ENCODE data around the gene GLUL.

Gene GLUL

DNA sequence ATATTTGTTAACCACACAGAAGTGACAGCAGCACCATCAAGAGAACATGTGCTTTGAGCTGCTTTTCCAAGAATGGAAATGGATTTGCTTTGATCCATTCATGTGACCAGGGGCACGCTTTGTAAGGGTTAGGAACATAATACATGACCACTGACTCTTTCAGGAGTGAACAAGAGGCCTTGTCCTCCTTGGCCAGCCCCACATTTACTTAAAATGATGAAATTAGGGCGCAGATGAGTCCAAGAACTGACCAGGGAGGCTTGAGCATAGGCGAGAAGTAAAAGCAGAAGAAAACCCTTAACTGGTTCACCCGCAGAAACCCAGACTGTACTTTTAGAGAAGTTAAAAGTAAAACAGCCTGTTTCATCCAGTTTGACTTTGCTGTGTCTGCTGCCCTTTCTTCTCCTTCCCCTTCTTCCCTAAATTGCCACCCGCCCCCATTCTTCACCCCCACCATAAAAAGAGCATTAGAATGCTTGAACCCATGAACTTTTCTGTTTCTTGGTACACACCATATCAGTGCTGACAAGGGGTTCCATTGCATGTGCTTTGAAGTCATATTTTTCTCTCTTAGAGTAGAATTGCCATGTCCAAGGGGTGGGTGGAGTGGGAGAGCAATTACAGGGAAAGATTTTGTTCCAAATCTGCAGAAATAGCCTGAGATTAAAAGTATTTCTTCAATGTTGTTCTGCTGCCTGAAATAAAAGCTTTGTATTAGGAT lies 2.6 kb upstream of the GLUL start:
- TF ChIP-seq EGR2 (tag by site-specific recombination; IDR thresholded peaks at IDR 0.05; ENCODE audit: low read depth): peak; percentile 46; the same call in 1 of the 2 replicates
- TF ChIP-seq ZNF157 (tag by site-specific recombination; IDR thresholded peaks at IDR 0.05): peak; percentile 79
- TF ChIP-seq, protein P1, sequence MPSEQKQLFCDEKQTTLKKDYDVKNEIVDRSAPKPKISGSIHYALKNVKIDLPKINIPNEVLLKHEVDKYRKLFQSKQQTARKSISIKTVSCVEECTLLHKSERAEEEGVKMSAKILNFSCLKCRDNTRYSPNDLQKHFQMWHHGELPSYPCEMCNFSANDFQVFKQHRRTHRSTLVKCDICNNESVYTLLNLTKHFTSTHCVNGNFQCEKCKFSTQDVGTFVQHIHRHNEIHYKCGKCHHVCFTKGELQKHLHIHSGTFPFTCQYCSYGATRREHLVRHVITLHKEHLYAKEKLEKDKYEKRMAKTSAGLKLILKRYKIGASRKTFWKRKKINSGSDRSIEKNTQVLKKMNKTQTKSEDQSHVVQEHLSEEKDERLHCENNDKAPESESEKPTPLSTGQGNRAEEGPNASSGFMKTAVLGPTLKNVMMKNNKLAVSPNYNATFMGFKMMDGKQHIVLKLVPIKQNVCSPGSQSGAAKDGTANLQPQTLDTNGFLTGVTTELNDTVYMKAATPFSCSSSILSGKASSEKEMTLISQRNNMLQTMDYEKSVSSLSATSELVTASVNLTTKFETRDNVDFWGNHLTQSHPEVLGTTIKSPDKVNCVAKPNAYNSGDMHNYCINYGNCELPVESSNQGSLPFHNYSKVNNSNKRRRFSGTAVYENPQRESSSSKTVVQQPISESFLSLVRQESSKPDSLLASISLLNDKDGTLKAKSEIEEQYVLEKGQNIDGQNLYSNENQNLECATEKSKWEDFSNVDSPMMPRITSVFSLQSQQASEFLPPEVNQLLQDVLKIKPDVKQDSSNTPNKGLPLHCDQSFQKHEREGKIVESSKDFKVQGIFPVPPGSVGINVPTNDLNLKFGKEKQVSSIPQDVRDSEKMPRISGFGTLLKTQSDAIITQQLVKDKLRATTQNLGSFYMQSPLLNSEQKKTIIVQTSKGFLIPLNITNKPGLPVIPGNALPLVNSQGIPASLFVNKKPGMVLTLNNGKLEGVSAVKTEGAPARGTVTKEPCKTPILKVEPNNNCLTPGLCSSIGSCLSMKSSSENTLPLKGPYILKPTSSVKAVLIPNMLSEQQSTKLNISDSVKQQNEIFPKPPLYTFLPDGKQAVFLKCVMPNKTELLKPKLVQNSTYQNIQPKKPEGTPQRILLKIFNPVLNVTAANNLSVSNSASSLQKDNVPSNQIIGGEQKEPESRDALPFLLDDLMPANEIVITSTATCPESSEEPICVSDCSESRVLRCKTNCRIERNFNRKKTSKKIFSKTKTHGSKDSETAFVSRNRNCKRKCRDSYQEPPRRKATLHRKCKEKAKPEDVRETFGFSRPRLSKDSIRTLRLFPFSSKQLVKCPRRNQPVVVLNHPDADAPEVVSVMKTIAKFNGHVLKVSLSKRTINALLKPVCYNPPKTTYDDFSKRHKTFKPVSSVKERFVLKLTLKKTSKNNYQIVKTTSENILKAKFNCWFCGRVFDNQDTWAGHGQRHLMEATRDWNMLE (tag by site-specific recombination; conservative IDR thresholded peaks at IDR 0.05; ENCODE audit: low read depth): no peak
- TF ChIP-seq ZFHX2 (tag by site-specific recombination; conservative IDR thresholded peaks at IDR 0.05): peak; percentile 87
- TF ChIP-seq ZIC2 (tag by site-specific recombination; IDR thresholded peaks at IDR 0.05): no peak
- TF ChIP-seq ZNF549 (tag by site-specific recombination; IDR thresholded peaks at IDR 0.05): no peak
- no peak overlapping the region for H3K27ac ChIP-seq (ENCODE audit: extremely low read depth, low read depth, low read length)
- ChIA-PET CTCF (interaction anchor here (0.5 to 3.0 kb wide), 6 partner anchors 219 to 547 kb away, joined by 3 to 28 read pairs (median 4); no protein-coding TSS in a partner anchor), POLR2A (no interaction called here)
- peaks cover 3 to 13% of the 10 kb centered on the region in 2 experiments; a peak in 2 of 3 replicates for H3K36me3 ChIP-seq (ENCODE audit: control insufficient read depth in 2 of 2, insufficient read depth in 1 of 2, low read length in 2 of 2)
- no peaks in the 10 kb centered on the region for H3K9me3 ChIP-seq (ENCODE audit: control insufficient read depth, insufficient read depth, low read depth, low read length)
- H3K4me1 ChIP-seq (ENCODE audit: control insufficient read depth, insufficient read depth, low read length): peaks cover 4% of the 10 kb centered on the region; the same call in 1 of the 2 replicates
- H3K4me3 ChIP-seq (ENCODE audit: low read depth, low read length): no peak overlapping the region

DNA sequence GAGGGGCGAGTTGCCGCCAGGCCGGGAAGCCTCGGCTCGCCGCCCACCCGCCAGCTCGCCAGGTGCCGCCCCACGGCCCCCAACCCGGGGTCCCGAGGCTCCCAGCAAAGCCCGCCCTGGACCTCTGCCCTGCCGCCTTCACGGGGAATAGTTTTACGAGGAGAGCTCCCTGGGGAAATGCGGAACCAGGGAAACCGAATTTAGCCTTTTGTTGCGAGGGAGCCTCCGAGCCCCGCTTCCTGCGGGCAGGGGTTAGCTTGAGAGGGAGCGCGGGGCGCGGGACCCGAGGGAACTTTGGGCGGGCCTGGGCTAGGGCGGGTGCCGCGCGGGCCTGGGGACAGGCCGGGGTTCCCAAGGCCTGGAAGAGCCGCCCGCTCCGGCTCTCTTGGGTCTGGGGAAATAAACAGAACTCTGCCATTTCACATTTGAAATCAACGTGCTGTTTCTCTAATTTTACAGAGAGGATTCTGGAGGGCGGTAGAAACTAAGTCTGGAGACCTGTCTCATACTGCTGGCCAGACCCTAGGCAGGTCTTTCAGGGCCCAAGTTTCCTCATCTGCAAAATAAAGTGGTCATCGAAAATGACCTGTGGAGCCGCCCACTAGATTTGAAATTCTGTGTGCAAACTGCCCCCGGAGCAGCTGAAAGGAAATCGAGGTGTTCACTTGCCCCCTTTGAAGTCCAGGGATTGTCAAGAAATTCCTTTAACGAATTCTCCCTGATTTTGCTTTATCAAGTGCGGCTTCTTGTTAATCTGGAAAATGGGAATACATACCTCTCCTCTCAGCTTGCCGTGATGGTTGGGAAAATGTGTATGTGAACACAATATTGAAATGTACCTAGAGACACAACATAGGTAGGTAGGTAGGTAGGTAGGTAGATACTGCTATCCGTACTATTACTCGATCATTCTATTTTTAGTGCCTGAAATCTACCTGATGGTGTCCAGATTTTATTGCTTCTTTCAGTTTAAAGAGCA lies 749 bp upstream of the GLUL start:
- Histone ChIP-seq H3K36me3 (ENCODE audit: control insufficient read depth in 2 of 2, insufficient read depth in 1 of 2, low read length in 2 of 2) (peaks cover 10 to 32% of the 10 kb centered on the region in 2 experiments), H3K4me1 (ENCODE audit: control insufficient read depth, insufficient read depth, low read length) (peaks cover 4% of the 10 kb centered on the region; the same call in 1 of the 2 replicates), H3K27ac (ENCODE audit: extremely low read depth, low read depth, low read length) (peak overlapping the region; percentile 85), H3K9me3 (ENCODE audit: control insufficient read depth, insufficient read depth, low read depth, low read length) (no peaks in the 10 kb centered on the region), H3K4me3 (ENCODE audit: low read depth, low read length) (peak overlapping the region; percentile 50)
- CTCF ChIA-PET: interaction anchor here (0.6 to 1.5 kb wide), 9 partner anchors 11 to 909 kb away, joined by 3 to 10 read pairs (median 4); no protein-coding TSS in a partner anchor
- POLR2A ChIA-PET: interaction anchor here (0.5 to 1.9 kb wide), 38 partner anchors 12 to 398 kb away, joined by 3 to 28 read pairs (median 4); no protein-coding TSS in a partner anchor
- 0 out of 2 replicates have a peak, but pooled peaks have one; percentile 18 for TF ChIP-seq ZNF24 (tag by site-specific recombination; IDR thresholded peaks at IDR 0.05)
- peak; percentile 80 for TF ChIP-seq FEZF1 (tag by site-specific recombination; IDR thresholded peaks at IDR 0.05)
- no peak for TF ChIP-seq SALL2 (tag by site-specific recombination; IDR thresholded peaks at IDR 0.05; ENCODE audit: borderline replicate concordance)
- TF ChIP-seq ZNF335 (tag by site-specific recombination; conservative IDR thresholded peaks at IDR 0.05): peak; percentile 41
- TF ChIP-seq SP2 (tag by site-specific recombination; IDR thresholded peaks at IDR 0.05): 0 out of 2 replicates have a peak, but pooled peaks have one; percentile 6
- TF ChIP-seq ZBTB21 (tag by site-specific recombination; IDR thresholded peaks at IDR 0.05): no peak
- TF ChIP-seq ZNF843 (tag by site-specific recombination; IDR thresholded peaks at IDR 0.05): peak; percentile 29; the same call in 1 of the 2 replicates
- TF ChIP-seq, protein P2, sequence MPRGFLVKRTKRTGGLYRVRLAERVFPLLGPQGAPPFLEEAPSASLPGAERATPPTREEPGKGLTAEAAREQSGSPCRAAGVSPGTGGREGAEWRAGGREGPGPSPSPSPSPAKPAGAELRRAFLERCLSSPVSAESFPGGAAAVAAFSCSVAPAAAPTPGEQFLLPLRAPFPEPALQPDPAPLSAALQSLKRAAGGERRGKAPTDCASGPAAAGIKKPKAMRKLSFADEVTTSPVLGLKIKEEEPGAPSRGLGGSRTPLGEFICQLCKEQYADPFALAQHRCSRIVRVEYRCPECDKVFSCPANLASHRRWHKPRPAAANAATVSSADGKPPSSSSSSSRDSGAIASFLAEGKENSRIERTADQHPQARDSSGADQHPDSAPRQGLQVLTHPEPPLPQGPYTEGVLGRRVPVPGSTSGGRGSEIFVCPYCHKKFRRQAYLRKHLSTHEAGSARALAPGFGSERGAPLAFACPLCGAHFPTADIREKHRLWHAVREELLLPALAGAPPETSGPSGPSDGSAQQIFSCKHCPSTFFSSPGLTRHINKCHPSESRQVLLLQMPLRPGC (tag by site-specific recombination; IDR thresholded peaks at IDR 0.05): no peak
- TF ChIP-seq ZNF660 (tag by site-specific recombination; IDR thresholded peaks at IDR 0.05): 0 out of 2 replicates have a peak, but pooled peaks have one; percentile 11
- no peak for TF ChIP-seq SP7 (tag by site-specific recombination; IDR thresholded peaks at IDR 0.05)
- TF ChIP-seq ZNF398 (tag by site-specific recombination; IDR thresholded peaks at IDR 0.05): peak; percentile 93
- TF ChIP-seq, protein P3, sequence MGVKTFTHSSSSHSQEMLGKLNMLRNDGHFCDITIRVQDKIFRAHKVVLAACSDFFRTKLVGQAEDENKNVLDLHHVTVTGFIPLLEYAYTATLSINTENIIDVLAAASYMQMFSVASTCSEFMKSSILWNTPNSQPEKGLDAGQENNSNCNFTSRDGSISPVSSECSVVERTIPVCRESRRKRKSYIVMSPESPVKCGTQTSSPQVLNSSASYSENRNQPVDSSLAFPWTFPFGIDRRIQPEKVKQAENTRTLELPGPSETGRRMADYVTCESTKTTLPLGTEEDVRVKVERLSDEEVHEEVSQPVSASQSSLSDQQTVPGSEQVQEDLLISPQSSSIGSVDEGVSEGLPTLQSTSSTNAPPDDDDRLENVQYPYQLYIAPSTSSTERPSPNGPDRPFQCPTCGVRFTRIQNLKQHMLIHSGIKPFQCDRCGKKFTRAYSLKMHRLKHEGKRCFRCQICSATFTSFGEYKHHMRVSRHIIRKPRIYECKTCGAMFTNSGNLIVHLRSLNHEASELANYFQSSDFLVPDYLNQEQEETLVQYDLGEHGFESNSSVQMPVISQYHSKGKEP (tag by site-specific recombination; IDR thresholded peaks at IDR 0.05): no peak
- TF ChIP-seq ZNF600 (tag by site-specific recombination; IDR thresholded peaks at IDR 0.05): peak; percentile 17; the same call in 1 of the 2 replicates
- TF ChIP-seq ZNF423 (tag by site-specific recombination; IDR thresholded peaks at IDR 0.05): peak; percentile 90
- no peak for TF ChIP-seq BCL11B (tag by site-specific recombination; IDR thresholded peaks at IDR 0.05; ENCODE audit: low read depth)

All from HEK293 (cell line).